H1 (cell line): ENCODE measurements around the gene B3GALT5. TPM values are rescaled to one million over a fixed set of nuclear protein-coding genes. Genes with fewer than 3 reads are reported as not detected.

Experiments
- CTCF ChIA-PET: fragments of 300-600 bp; sonication (Branson Sonifier 250); formaldehyde crosslinking; loops from one replicate; lab custom pipeline; 2021; ENCODE audit not compliant: partially characterized antibody; lab: Charles Lee
- POLR2A ChIA-PET: fragments of 300-600 bp; sonication (Branson Sonifier 250); formaldehyde crosslinking; loops from one replicate; lab custom pipeline; 2021; ENCODE audit warnings: inconsistent platforms; ENCODE audit not compliant: partially characterized antibody; lab: Charles Lee
- DNase-seq, 2 experiments: peaks; one replicate each; pipeline versions ENCODE4 v3.0.0 to v3.0.0-alpha.2; 2010 to 2022; ENCODE audit warnings: low spot score in 2 of 2, low read depth in 1 of 2, mixed read lengths in 1 of 2
- FAIRE-seq: peaks from 2 replicates; lab custom pipeline; 2011; peaks lifted over from hg19 to GRCh38; lab: Jason Lieb, UNC
- H2AFZ ChIP-seq: 2 replicates; pipeline ENCODE4 v1.8.1; 2012; ENCODE audit warnings: low read length, inconsistent platforms
- H2AK5ac ChIP-seq: 2 replicates; pipeline ENCODE4 v1.6.1; 2013; ENCODE audit warnings: low read depth, low read length
- H2BK120ac ChIP-seq: replicated peaks from 2 replicates; pipeline ENCODE3; 2013; ENCODE audit warnings: low read depth, low read length, inconsistent platforms
- H2BK12ac ChIP-seq: 2 replicates; pipeline ENCODE4 v1.6.1; 2013; ENCODE audit warnings: low read depth, low read length
- H2BK15ac ChIP-seq: 2 replicates; pipeline ENCODE4 v1.6.1; 2013; ENCODE audit warnings: low read length
- H2BK20ac ChIP-seq: 2 replicates; pipeline ENCODE4 v1.6.1; 2013; ENCODE audit warnings: low read length
- H2BK5ac ChIP-seq: 2 replicates; pipeline ENCODE4 v1.6.1; 2013; ENCODE audit warnings: low read depth, low read length
- H3K14ac ChIP-seq: 2 replicates; pipeline ENCODE4 v1.6.1; 2013; ENCODE audit warnings: inconsistent platforms; ENCODE audit not compliant: insufficient read length
- H3K18ac ChIP-seq: 2 replicates; pipeline ENCODE4 v1.6.1; 2013; ENCODE audit warnings: low read length; ENCODE audit errors: extremely low read depth
- H3K23ac ChIP-seq: 2 replicates; pipeline ENCODE4 v1.6.1; 2013; ENCODE audit warnings: inconsistent platforms; ENCODE audit not compliant: insufficient read length
- H3K23me2 ChIP-seq: 2 replicates; pipeline ENCODE4 v1.6.1; 2013; ENCODE audit warnings: low read depth, low read length
- H3K27ac ChIP-seq: 2 replicates; pipeline ENCODE4 v1.6.1; 2011; ENCODE audit warnings: low read depth, low read length, inconsistent platforms
- H3K27me3 ChIP-seq, 4 experiments: replicated peaks in 1 of 4; 1 replicate in 1 of 4; 2 replicates in 3 of 4; pipeline versions ENCODE4 v1.6.1 to v1.8.1; 2011 to 2013; ENCODE audit warnings: low read length in 3 of 4, mild to moderate bottlenecking in 3 of 4, inconsistent platforms in 2 of 4, mixed read lengths in 2 of 4, moderate library complexity in 1 of 4; ENCODE audit not compliant: control insufficient read depth in 3 of 4, insufficient read depth in 3 of 4; ENCODE audit errors: extremely low read depth in 1 of 4
- H3K36me3 ChIP-seq, 4 experiments: 2 replicates each; pipeline versions ENCODE4 v1.6.1 to v1.8.1; 2011 to 2013; ENCODE audit warnings: mild to moderate bottlenecking in 4 of 4, low read length in 3 of 4, moderate library complexity in 2 of 4, control low read depth in 1 of 4, inconsistent platforms in 1 of 4; ENCODE audit not compliant: insufficient read depth in 4 of 4, control insufficient read depth in 2 of 4
- H3K4ac ChIP-seq: replicated peaks from 2 replicates; pipeline ENCODE3; 2013; ENCODE audit warnings: low read length, low read depth, mixed read lengths, inconsistent platforms; ENCODE audit not compliant: insufficient read length
- H3K4me1 ChIP-seq, 4 experiments: replicated peaks in 1 of 4; 1 replicate in 1 of 4; 2 replicates in 3 of 4; pipeline versions ENCODE4 v1.6.1 to v1.8.1; 2011 to 2013; ENCODE audit warnings: low read length in 3 of 4, inconsistent platforms in 2 of 4, mixed read lengths in 1 of 4; ENCODE audit not compliant: insufficient read depth in 4 of 4, control insufficient read depth in 3 of 4
- H3K4me2 ChIP-seq, 2 experiments: 2 replicates each; pipeline versions ENCODE4 v1.6.1 to v1.8.1; 2011 to 2013; ENCODE audit warnings: low read depth in 2 of 2, low read length in 2 of 2, control low read depth in 1 of 2, inconsistent platforms in 1 of 2, mild to moderate bottlenecking in 1 of 2; ENCODE audit not compliant: insufficient read depth in 1 of 2
- H3K4me3 ChIP-seq, 4 experiments: fragments of 200-600, 300-600 bp in 1 of 4; sonication (generic), shearing (Covaris generic), sonication (Bioruptor Twin) in 1 of 4; 2 replicates each; pipeline versions ENCODE4 v1.5.1 to v1.8.1; 2011 to 2016; ENCODE audit warnings: low read length in 4 of 4, low read depth in 3 of 4, control low read depth in 2 of 4, inconsistent platforms in 2 of 4, mild to moderate bottlenecking in 2 of 4, mixed read lengths in 1 of 4, moderate library complexity in 1 of 4; ENCODE audit not compliant: insufficient read depth in 2 of 4; ENCODE audit errors: extremely low read depth in 1 of 4
- H3K56ac ChIP-seq: replicated peaks from 2 replicates; pipeline ENCODE3; 2013; ENCODE audit warnings: low read depth, mild to moderate bottlenecking, mixed read lengths, low read length, inconsistent platforms; ENCODE audit not compliant: insufficient read length
- H3K79me1 ChIP-seq: 2 replicates; pipeline ENCODE4 v1.6.1; 2013; ENCODE audit warnings: low read depth, low read length, control low read depth
- H3K79me2 ChIP-seq, 2 experiments: 2 replicates each; pipeline versions ENCODE4 v1.6.1 to v1.8.1; 2012 to 2013; ENCODE audit warnings: low read length in 2 of 2, mild to moderate bottlenecking in 2 of 2, inconsistent platforms in 1 of 2; ENCODE audit not compliant: insufficient read depth in 2 of 2, control insufficient read depth in 1 of 2
- H3K9ac ChIP-seq, 4 experiments: replicated peaks in 1 of 4; 1 replicate in 1 of 4; 2 replicates in 3 of 4; pipeline versions ENCODE4 v1.6.1 to v1.8.1; 2011 to 2013; ENCODE audit warnings: low read depth in 3 of 4, low read length in 3 of 4, control low read depth in 2 of 4, mild to moderate bottlenecking in 2 of 4, moderate library complexity in 2 of 4, inconsistent platforms in 1 of 4; ENCODE audit errors: extremely low read depth in 1 of 4
- H3K9me3 ChIP-seq, 2 experiments: 2 replicates each; pipeline versions ENCODE4 v1.6.1 to v1.8.1; 2012 to 2013; ENCODE audit warnings: mild to moderate bottlenecking in 2 of 2, moderate library complexity in 2 of 2, control low read depth in 1 of 2, inconsistent platforms in 1 of 2, low read depth in 1 of 2, low read length in 1 of 2, mixed read lengths in 1 of 2; ENCODE audit not compliant: insufficient read depth in 2 of 2
- H4K20me1 ChIP-seq, 2 experiments: replicated peaks in 1 of 2; 2 replicates each; pipeline versions ENCODE3 to v1.8.1; 2011 to 2013; ENCODE audit warnings: inconsistent platforms in 2 of 2, low read length in 2 of 2, mild to moderate bottlenecking in 1 of 2; ENCODE audit not compliant: insufficient read depth in 2 of 2, control insufficient read depth in 1 of 2
- H4K5ac ChIP-seq: 2 replicates; pipeline ENCODE4 v1.6.1; 2013; ENCODE audit warnings: low read length, low read depth, mixed read lengths, inconsistent platforms; ENCODE audit not compliant: insufficient read length
- H4K8ac ChIP-seq: 2 replicates; pipeline ENCODE4 v1.8.0; 2013; ENCODE audit warnings: mild to moderate bottlenecking, moderate library complexity, low read length, inconsistent platforms; ENCODE audit not compliant: insufficient read depth; ENCODE audit errors: extremely low read depth
- H4K91ac ChIP-seq: replicated peaks from 2 replicates; pipeline ENCODE3; 2013; ENCODE audit warnings: low read length, mixed read lengths, inconsistent platforms; ENCODE audit not compliant: insufficient read length
- BRCA1 ChIP-seq: IDR thresholded peaks from 2 replicates; pipeline ENCODE4 v1.6.1; 2012; ENCODE audit warnings: low read depth, low read length, improper control_type of control experiment
- CBX8 ChIP-seq: fragments of 300-800, 300-1000 bp; sonication (generic); IDR thresholded peaks from 2 replicates; pipeline ENCODE4 v1.7.1; 2016; ENCODE audit warnings: low read depth, low read length, borderline replicate concordance
- KDM4A ChIP-seq: IDR thresholded peaks from one replicate; pipeline ENCODE4 v1.7.1; 2012; ENCODE audit warnings: low read depth, mild to moderate bottlenecking, moderate library complexity, low read length, inconsistent platforms; ENCODE audit not compliant: severe bottlenecking
- NANOG ChIP-seq: IDR thresholded peaks from 2 replicates; pipeline ENCODE4 v1.6.1; 2011; ENCODE audit warnings: low read length, low read depth, mild to moderate bottlenecking, inconsistent platforms; ENCODE audit not compliant: insufficient read depth, poor library complexity, severe bottlenecking
- RXRA ChIP-seq: IDR thresholded peaks from 2 replicates; pipeline ENCODE4 v1.6.1; 2011; ENCODE audit warnings: low read depth, mild to moderate bottlenecking, low read length, moderate library complexity; ENCODE audit not compliant: insufficient read depth
- SIX5 ChIP-seq: IDR thresholded peaks from 2 replicates; pipeline ENCODE4 v1.6.1; 2011; ENCODE audit warnings: mild to moderate bottlenecking, low read depth, low read length
- SUZ12 ChIP-seq: fragments of 200-600 bp; sonication (generic); IDR thresholded peaks from 2 replicates; pipeline ENCODE4 v1.6.1; 2012; ENCODE audit warnings: mild to moderate bottlenecking, inconsistent platforms, low read length, moderate library complexity, mixed read lengths
- WGBS, 2 experiments: shearing (Covaris generic) in 1 of 2; methylation state at CpG; one replicate each; pipeline versions ENCODE4 v1.1.6 to v1.1.7; 2013 to 2015; ENCODE audit warnings: low lambda C conversion rate in 2 of 2, mixed read lengths in 2 of 2, inconsistent platforms in 1 of 2, low coverage in 1 of 2, missing lambda C conversion rate in 1 of 2; ENCODE audit not compliant: insufficient replicate concordance in 2 of 2, insufficient coverage in 1 of 2, insufficient read length in 1 of 2; ENCODE audit errors: extremely low coverage in 1 of 2, missing lambda C conversion rate in 1 of 2; 5-methylcytosine and 5-hydroxymethylcytosine counted together
- polyA plus RNA-seq, 7 experiments: library from polyadenylated mRNA; depleted of rRNA in 3 of 7; stranded (reverse) in 5 of 7; unstranded in 2 of 7; fragments of >200 nt in 5 of 7; fragments of 200-250 nt in 2 of 7; gene quantifications; 1 replicate in 5 of 7; 2 replicates in 1 of 7; 4 replicates in 1 of 7; pipeline versions ENCODE4 v1.2.1 to v1.2.3, GENCODE V29; 2011 to 2013; ENCODE audit warnings: missing spikeins in 2 of 7, mixed read lengths in 2 of 7
- total RNA-seq: library from RNA; stranded (reverse); fragmentation: NEBNext Ultra II Directional; extraction: Animal tissue kit (Norgen Biotek cat#: 25700); gene quantifications from 2 replicates; pipeline ENCODE4 v1.2.1, GENCODE V29; 2021
- TF ChIP-seq, protein P1 (sequence below): IDR thresholded peaks from 2 replicates; pipeline ENCODE4 v1.6.1; 2011; ENCODE audit warnings: low read length, improper control_type of control experiment
- TF ChIP-seq, protein P2 (sequence below): IDR thresholded peaks from 2 replicates; pipeline ENCODE4 v1.6.1; 2012; ENCODE audit warnings: inconsistent platforms
- TF ChIP-seq, protein P3 (sequence below): IDR thresholded peaks from 2 replicates; pipeline ENCODE4 v1.6.1; 2012; ENCODE audit warnings: inconsistent platforms

The B3GALT5 gene
- total and polyA plus RNA-seq, 2 of the 8 experiments (the other 6 are each of a cell fraction or from before 2014, with no cell fraction given): 11.9 to 25.1 TPM

DNA sequence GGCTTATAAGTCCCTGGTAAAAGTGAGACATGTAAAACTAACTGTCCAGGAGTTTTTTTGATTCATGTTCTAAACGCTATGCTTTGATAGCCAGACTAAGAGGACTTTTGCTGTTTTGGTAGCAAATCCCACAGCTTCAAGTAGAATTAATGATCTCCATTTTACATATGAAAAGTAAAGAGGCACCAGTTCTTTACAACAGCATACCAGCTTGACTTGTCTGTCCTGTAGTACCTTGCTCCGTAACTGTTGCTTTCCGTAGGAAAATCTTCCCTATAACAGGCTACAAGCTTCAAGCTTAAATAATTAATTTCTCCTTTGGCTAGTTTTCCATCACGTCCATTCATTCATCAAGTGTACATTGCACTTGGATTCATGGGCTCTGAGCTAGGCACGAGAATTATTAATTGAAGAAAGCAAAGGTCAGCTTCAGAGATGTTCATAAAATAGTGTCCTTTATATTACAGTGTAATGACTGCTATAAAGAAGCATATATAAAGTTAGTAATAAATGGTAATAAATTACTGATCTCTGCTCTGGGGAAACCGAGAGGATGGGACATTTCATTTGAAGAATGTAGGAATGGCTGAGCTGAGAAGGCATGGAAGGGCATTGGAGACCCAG is 29.2 kb downstream of the B3GALT5 start:
- H3K79me1 ChIP-seq: peaks cover 11% of the 10 kb centered on the region
- H3K4me2 ChIP-seq: peak overlapping the region; percentile 26 to 52
- peaks cover 11 to 43% (median 30%) of the 10 kb centered on the region in 4 experiments for H3K4me1 ChIP-seq
- no peaks in the 10 kb centered on the region for H3K23me2 ChIP-seq
- DNase-seq: peak in 1 of 2 experiments; percentile 13
- WGBS, 2 experiments: 44% methylated on average over 6 of the region's 6 CpGs; no CpG with 5 or more reads in 1 of the 2 experiments
- H2BK15ac ChIP-seq: no peak overlapping the region
- H3K14ac ChIP-seq: no peak overlapping the region
- H2AK5ac ChIP-seq: no peak overlapping the region
- H2BK12ac ChIP-seq: no peak overlapping the region
- H3K4ac ChIP-seq: no peak overlapping the region
- peaks cover 4 to 15% (median 6%) of the 10 kb centered on the region in 4 experiments; a peak in 6 of 8 replicates for H3K36me3 ChIP-seq
- no peak overlapping the region for H2AFZ ChIP-seq
- FAIRE-seq: peak; percentile 75
- H3K27me3 ChIP-seq: no peaks in the 10 kb centered on the region
- H3K23ac ChIP-seq: no peak overlapping the region
- peaks cover 0 to 93% of the 10 kb centered on the region in 2 experiments; a peak in 3 of 4 replicates for H3K79me2 ChIP-seq
- no peak overlapping the region for H3K56ac ChIP-seq
- no peaks in the 10 kb centered on the region for H4K20me1 ChIP-seq
- no peak overlapping the region for H2BK120ac ChIP-seq
- H4K91ac ChIP-seq: peak overlapping the region; percentile 25
- H2BK5ac ChIP-seq: no peak overlapping the region
- H2BK20ac ChIP-seq: no peak overlapping the region
- H3K9ac ChIP-seq: no peak overlapping the region
- POLR2A ChIA-PET: interaction anchor here (1.0 to 20.1 kb wide), 4 partner anchors 11 to 39 kb away, joined by 3 to 222 read pairs (median 12); partner anchors contain the start of gene B3GALT5
- H3K9me3 ChIP-seq: no peaks in the 10 kb centered on the region
- no peak overlapping the region for H3K27ac ChIP-seq
- CTCF ChIA-PET: interaction anchor here (0.7 to 1.7 kb wide), 5 partner anchors 34 to 268 kb away, joined by 3 to 6 read pairs (median 4); no protein-coding TSS in a partner anchor
- H4K5ac ChIP-seq: no peak overlapping the region
- no peak overlapping the region for H3K18ac ChIP-seq
- H3K4me3 ChIP-seq: peak overlapping the region in 1 of 4 experiments; percentile 42; a peak in 2 of 8 replicates
- no peak overlapping the region for H4K8ac ChIP-seq
- TF ChIP-seq RXRA: no peak
- TF ChIP-seq, protein P1, sequence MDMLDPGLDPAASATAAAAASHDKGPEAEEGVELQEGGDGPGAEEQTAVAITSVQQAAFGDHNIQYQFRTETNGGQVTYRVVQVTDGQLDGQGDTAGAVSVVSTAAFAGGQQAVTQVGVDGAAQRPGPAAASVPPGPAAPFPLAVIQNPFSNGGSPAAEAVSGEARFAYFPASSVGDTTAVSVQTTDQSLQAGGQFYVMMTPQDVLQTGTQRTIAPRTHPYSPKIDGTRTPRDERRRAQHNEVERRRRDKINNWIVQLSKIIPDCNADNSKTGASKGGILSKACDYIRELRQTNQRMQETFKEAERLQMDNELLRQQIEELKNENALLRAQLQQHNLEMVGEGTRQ: no peak
- no peak for TF ChIP-seq BRCA1
- no peak for TF ChIP-seq KDM4A
- TF ChIP-seq SUZ12: no peak
- TF ChIP-seq, protein P2, sequence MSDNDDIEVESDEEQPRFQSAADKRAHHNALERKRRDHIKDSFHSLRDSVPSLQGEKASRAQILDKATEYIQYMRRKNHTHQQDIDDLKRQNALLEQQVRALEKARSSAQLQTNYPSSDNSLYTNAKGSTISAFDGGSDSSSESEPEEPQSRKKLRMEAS: no peak
- no peak for TF ChIP-seq NANOG
- TF ChIP-seq CBX8: no peak
- no peak for TF ChIP-seq SIX5
- TF ChIP-seq, protein P3, sequence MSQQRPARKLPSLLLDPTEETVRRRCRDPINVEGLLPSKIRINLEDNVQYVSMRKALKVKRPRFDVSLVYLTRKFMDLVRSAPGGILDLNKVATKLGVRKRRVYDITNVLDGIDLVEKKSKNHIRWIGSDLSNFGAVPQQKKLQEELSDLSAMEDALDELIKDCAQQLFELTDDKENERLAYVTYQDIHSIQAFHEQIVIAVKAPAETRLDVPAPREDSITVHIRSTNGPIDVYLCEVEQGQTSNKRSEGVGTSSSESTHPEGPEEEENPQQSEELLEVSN: no peak
